Lower lobe of right lung (tissue), 2 donors: ENCODE measurements around the gene BLMH. TPM values are rescaled to one million over a fixed set of nuclear protein-coding genes. Genes with fewer than 3 reads are reported as not detected.

Experiments
- ATAC-seq, 2 donors: fragments of 200-7000 bp; cut with Tn5 transposase; one replicate each; pipeline ENCODE4 v1.9.1; 2020 to 2022; ENCODE audit warnings: mild to moderate bottlenecking in 2 of 2, moderate library complexity in 2 of 2
- DNase-seq: peaks from one replicate; pipeline ENCODE4 v3.0.0-alpha.2; 2020
- H3K27ac ChIP-seq: fragments of 200-600 bp; one replicate; pipeline ENCODE4 v1.8.0; 2022
- H3K27me3 ChIP-seq: fragments of 200-600 bp; one replicate; pipeline ENCODE4 v1.8.0; 2022; ENCODE audit warnings: low read depth
- H3K36me3 ChIP-seq: fragments of 200-600 bp; one replicate; pipeline ENCODE4 v1.8.0; 2022; ENCODE audit warnings: mild to moderate bottlenecking
- H3K4me1 ChIP-seq: fragments of 200-600 bp; one replicate; pipeline ENCODE4 v1.8.0; 2022
- H3K4me3 ChIP-seq: fragments of 200-600 bp; one replicate; pipeline ENCODE4 v1.8.0; 2022; ENCODE audit warnings: mild to moderate bottlenecking
- H3K9me3 ChIP-seq: fragments of 200-600 bp; one replicate; pipeline ENCODE4 v1.8.0; 2022
- CTCF ChIP-seq: fragments of 200-600 bp; IDR thresholded peaks from one replicate; pipeline ENCODE4 v1.8.0; 2022; ENCODE audit warnings: antibody characterized with exemption, mild to moderate bottlenecking
- intact Hi-C: fragments of 100-400 bp; cut with DNase I; formaldehyde crosslinking; loops from one replicate; pipeline ENCODE4 v1.11.0; 2022
- total RNA-seq: library from RNA; stranded (reverse); fragmentation: NEBNext Ultra II Directional; extraction: Animal tissue kit (Norgen Biotek cat#: 25700); gene quantifications from one replicate; pipeline ENCODE4 v1.2.1, GENCODE V29; 2021
- donor health status: DM: no; HTN: yes; CAD: no; lungs with severe emphysema.

The BLMH gene
- total RNA-seq, 1 donor from 2014 or later = 27.4 TPM

GRCh38 chr17:30219833-30220232, 71.9 kb downstream of the BLMH start:
- DNase-seq = no peak
- Histone ChIP-seq H3K27ac (no peak overlapping the region), H3K36me3 (peaks cover 4% of the 10 kb centered on the region), H3K27me3 (no peaks in the 10 kb centered on the region), H3K4me1 (no peaks in the 10 kb centered on the region), H3K4me3 (no peak overlapping the region), H3K9me3 (no peaks in the 10 kb centered on the region)
- no peak for ATAC-seq
- intact Hi-C loops = no loop called here
- TF ChIP-seq CTCF = no peak

- intact Hi-C loops = no loop called here
- ATAC-seq (no peak), DNase-seq (no peak)
- no peaks in the 10 kb centered on the region for H3K4me1 ChIP-seq
- TF ChIP-seq CTCF = no peak
- no peak overlapping the region for H3K27ac ChIP-seq
- no peak overlapping the region for H3K4me3 ChIP-seq
- no peaks in the 10 kb centered on the region for H3K9me3 ChIP-seq
- H3K36me3 ChIP-seq = peaks cover 4% of the 10 kb centered on the region
- H3K27me3 ChIP-seq = no peaks in the 10 kb centered on the region
Measured at GRCh38 chr17:30219315-30219714, 72.4 kb downstream of the BLMH start.

- H3K9me3 ChIP-seq = no peaks in the 10 kb centered on the region
- intact Hi-C loops = no loop called here
- ATAC-seq (no peak), DNase-seq (no peak)
- H3K36me3 ChIP-seq = peaks cover 4% of the 10 kb centered on the region
- no peaks in the 10 kb centered on the region for H3K27me3 ChIP-seq
- no peak for TF ChIP-seq CTCF
- H3K4me1 ChIP-seq = no peaks in the 10 kb centered on the region
- no peak overlapping the region for H3K27ac ChIP-seq
- no peak overlapping the region for H3K4me3 ChIP-seq
Measured at GRCh38 chr17:30218799-30219198, 72.9 kb downstream of the BLMH start.

GRCh38 chr17:30217746-30218245, 73.9 kb downstream of the BLMH start:
- TF ChIP-seq CTCF = no peak
- Histone ChIP-seq H3K36me3 (peaks cover 4% of the 10 kb centered on the region), H3K27ac (no peak overlapping the region), H3K9me3 (no peaks in the 10 kb centered on the region), H3K27me3 (no peaks in the 10 kb centered on the region), H3K4me1 (no peaks in the 10 kb centered on the region), H3K4me3 (no peak overlapping the region)
- DNase-seq = no peak
- no peak for ATAC-seq
- intact Hi-C loops = no loop called here

- H3K4me3 ChIP-seq = no peak overlapping the region
- intact Hi-C loops = no loop called here
- peaks cover 4% of the 10 kb centered on the region for H3K36me3 ChIP-seq
- DNase-seq (no peak), ATAC-seq (no peak)
- TF ChIP-seq CTCF = no peak
- no peaks in the 10 kb centered on the region for H3K27me3 ChIP-seq
- no peaks in the 10 kb centered on the region for H3K9me3 ChIP-seq
- no peaks in the 10 kb centered on the region for H3K4me1 ChIP-seq
- no peak overlapping the region for H3K27ac ChIP-seq
Measured at GRCh38 chr17:30217054-30217453, 74.7 kb downstream of the BLMH start.

- Histone ChIP-seq H3K4me1 (no peaks in the 10 kb centered on the region), H3K27ac (no peak overlapping the region), H3K9me3 (no peaks in the 10 kb centered on the region), H3K36me3 (peaks cover 9% of the 10 kb centered on the region), H3K4me3 (no peak overlapping the region), H3K27me3 (no peaks in the 10 kb centered on the region)
- no peak for TF ChIP-seq CTCF
- no peak for DNase-seq
- intact Hi-C loops = no loop called here
- peak in 1 of 2 donors; percentile 31 for ATAC-seq
Measured at GRCh38 chr17:30212750-30213149, 79.0 kb downstream of the BLMH start.
